K562 (cell line): ENCODE results near the gene TUBA8. TPM values are rescaled to one million over a fixed set of nuclear protein-coding genes. Genes with fewer than 3 reads are reported as not detected.

ENCODE experiments used
- ATAC-seq: fragments of 200-7000 bp; cut with Tn5 transposase; 3 replicates; pipeline ENCODE4 v1.9.1; 2020; ENCODE audit warnings: moderate library complexity
- BruUV-seq: library from RNA; stranded (reverse); fragments of 400-500 nt; replicated peaks from 2 replicates; lab custom pipeline; 2021; lab: Mats Ljungman, UMichigan
- CTCF ChIA-PET: fragments of 300-600 bp; formaldehyde crosslinking; extraction: SDS; loops from one replicate; lab custom pipeline; 2021; ENCODE audit warnings: low intra/inter-chr PET ratio; lab: Yijun Ruan, JAX
- POLR2A ChIA-PET: fragments of 300-600, 350-650 bp; sonication (Branson Sonifier 250); formaldehyde crosslinking; extraction: SDS; loops from one replicate; lab custom pipeline; 2021; ENCODE audit warnings: antibody characterized with exemption, inconsistent platforms; lab: Yijun Ruan, JAX
- DNase-seq, 4 experiments: peaks; one replicate each; pipeline versions ENCODE4 v3.0.0 to v3.0.0-alpha.2; 2011 to 2018; ENCODE audit warnings: low spot score in 3 of 4, mixed read lengths in 3 of 4; ENCODE audit errors: extremely low read depth in 1 of 4
- FAIRE-seq: peaks from 2 replicates; lab custom pipeline; 2011; peaks lifted over from hg19 to GRCh38; lab: Jason Lieb, UNC
- H2AFZ ChIP-seq: 2 replicates; pipeline ENCODE4 v1.6.0; 2011; ENCODE audit warnings: low read depth, low read length, control low read depth, inconsistent platforms
- H3K27ac ChIP-seq: fragments of 200-600 bp; 3 replicates; pipeline ENCODE4 v1.8.0; 2011; ENCODE audit warnings: low read depth, mild to moderate bottlenecking, control low read depth, inconsistent platforms, low read length, moderate library complexity, mixed read lengths; ENCODE audit errors: extremely low read depth
- H3K27me3 ChIP-seq, 2 experiments: fragments of 300-600 bp in 1 of 2; 2 replicates in 1 of 2; 3 replicates in 1 of 2; pipeline versions ENCODE4 v1.6.0 to v1.8.0; 2011; ENCODE audit warnings: inconsistent platforms in 2 of 2, low read length in 2 of 2, mild to moderate bottlenecking in 1 of 2, mixed read lengths in 1 of 2, moderate library complexity in 1 of 2; ENCODE audit not compliant: control insufficient read depth in 2 of 2, insufficient read depth in 2 of 2
- H3K36me3 ChIP-seq: fragments of 300-600 bp; 3 replicates; pipeline ENCODE4 v1.8.0; 2011; ENCODE audit warnings: mild to moderate bottlenecking, low read length, inconsistent platforms; ENCODE audit not compliant: control insufficient read depth, insufficient read depth
- H3K4me1 ChIP-seq, 2 experiments: fragments of 200-600 bp in 1 of 2; replicated peaks in 1 of 2; 2 replicates in 1 of 2; 3 replicates in 1 of 2; pipeline versions ENCODE4 v1.5.1 to v1.8.0; 2011; ENCODE audit warnings: inconsistent platforms in 2 of 2, low read length in 2 of 2, mild to moderate bottlenecking in 1 of 2, mixed read lengths in 1 of 2, moderate library complexity in 1 of 2; ENCODE audit not compliant: control insufficient read depth in 2 of 2, insufficient read depth in 2 of 2
- H3K4me2 ChIP-seq: 2 replicates; pipeline ENCODE4 v1.6.1; 2011; ENCODE audit warnings: low read length, control low read depth, inconsistent platforms, mixed read lengths; ENCODE audit not compliant: insufficient read depth
- H3K4me3 ChIP-seq: fragments of 200-600 bp; sonication (generic), shearing (Covaris generic); 2 replicates; pipeline ENCODE4 v1.5.1; 2016; ENCODE audit warnings: control low read depth, inconsistent platforms
- H3K79me2 ChIP-seq: fragments of 200-600 bp; 3 replicates; pipeline ENCODE4 v1.8.0; 2011; ENCODE audit warnings: low read length, inconsistent platforms; ENCODE audit not compliant: control insufficient read depth, insufficient read depth
- H3K9ac ChIP-seq, 2 experiments: 2 replicates each; pipeline versions ENCODE4 v1.6.0 to v1.6.1; 2011; ENCODE audit warnings: low read depth in 2 of 2, low read length in 2 of 2, control low read depth in 1 of 2, inconsistent platforms in 1 of 2, mild to moderate bottlenecking in 1 of 2, mixed read lengths in 1 of 2; ENCODE audit not compliant: insufficient read depth in 1 of 2
- H3K9me1 ChIP-seq: one replicate; pipeline ENCODE4 v1.6.0; 2011; ENCODE audit warnings: inconsistent platforms, mild to moderate bottlenecking, low read length, moderate library complexity; ENCODE audit not compliant: control insufficient read depth, insufficient read depth
- H3K9me3 ChIP-seq: replicated peaks from 2 replicates; pipeline ENCODE4 v1.5.1; 2011; ENCODE audit warnings: low read depth, low read length, inconsistent platforms; ENCODE audit not compliant: control insufficient read depth, insufficient read depth
- H4K20me1 ChIP-seq: replicated peaks from 2 replicates; pipeline ENCODE4 v1.6.1; 2011; ENCODE audit warnings: low read length, inconsistent platforms, mixed read lengths; ENCODE audit not compliant: control insufficient read depth, insufficient read depth
- KDM1A ChIP-seq, 2 experiments: fragments of 450-650 bp; IDR thresholded peaks; 2 replicates each; pipeline ENCODE4 v1.6.1; 2016; ENCODE audit warnings: mild to moderate bottlenecking in 2 of 2
- PHF8 ChIP-seq: fragments of 200-600 bp; sonication (generic); IDR thresholded peaks from 2 replicates; pipeline ENCODE4 v1.6.1; 2012; ENCODE audit warnings: mixed run types, mild to moderate bottlenecking, inconsistent platforms, low read length, moderate library complexity, borderline replicate concordance
- SMARCE1 ChIP-seq: fragments of 450-650 bp; IDR thresholded peaks from 2 replicates; pipeline ENCODE4 v1.7.1; 2016; ENCODE audit warnings: mild to moderate bottlenecking
- ZNF197 ChIP-seq: fragments of 200-800 bp; sonication (Bioruptor generic); IDR thresholded peaks from 2 replicates; pipeline ENCODE4 v1.6.1; 2016; ENCODE audit warnings: low read depth, missing genetic modification characterization, missing compliant biosample characterization
- ZNF316 ChIP-seq: fragments of 450-650 bp; IDR thresholded peaks from 2 replicates; pipeline ENCODE4 v1.6.1; 2016
- WGBS: fragments of 100-300 bp; shearing (Covaris generic); methylation state at CpG from one replicate; pipeline ENCODE4 v1.1.6; 2016; ENCODE audit warnings: low coverage, mixed read lengths; ENCODE audit not compliant: insufficient coverage; ENCODE audit errors: missing lambda C conversion rate; 5-methylcytosine and 5-hydroxymethylcytosine counted together
- in situ Hi-C: fragments of 300-500 bp; cut with MboI; formaldehyde crosslinking; loops from 4 replicates; pipeline ENCODE4 v1.15.0; 2018; ENCODE audit warnings: inconsistent platforms, mixed read lengths
- intact Hi-C: fragments of 100-400 bp; cut with micrococcal nuclease; formaldehyde crosslinking; loops from 2 replicates; pipeline ENCODE4 v1.14.2; 2022
- polyA plus RNA-seq, 8 experiments: library from polyadenylated mRNA; depleted of rRNA in 4 of 8; stranded (reverse) in 5 of 8; unstranded in 3 of 8; fragments of >200 nt; fragmentation: Nextera tagmentation in 2 of 8; fragmentation: Illumina TruSeq in 1 of 8; extraction: Ambion mirVana in 2 of 8; extraction: Trizol in 1 of 8; gene quantifications; 2 replicates each; pipeline versions ENCODE4 v1.2.1 to v1.2.3, GENCODE V29; 2011 to 2014; ENCODE audit warnings: inconsistent platforms in 1 of 8, missing spikeins in 1 of 8
- total RNA-seq, 7 experiments: library from RNA; depleted of rRNA in 6 of 7; stranded (reverse); fragments of >200 nt in 6 of 7; fragmentation: Illumina TruSeq in 2 of 7; extraction: Trizol in 2 of 7; gene quantifications; 2 replicates each; pipeline versions ENCODE4 v1.2.1 to v1.2.3, GENCODE V29; 2011 to 2021; ENCODE audit warnings: low replicate concordance in 1 of 7

Gene TUBA8
- total and polyA plus RNA-seq, 9 of the 15 experiments (the other 6 are each of a cell fraction or from before 2014, with no cell fraction given): 0.07 to 1.1 (median 0.65) TPM

GRCh38 chr22:18067548-18068341, 42.9 kb upstream of the TUBA8 start:
- peaks cover 4 to 5% of the 10 kb centered on the region in 2 experiments; a peak in 2 of 5 replicates for H3K4me1 ChIP-seq
- H4K20me1 ChIP-seq: peaks cover 10% of the 10 kb centered on the region; the same call in 1 of the 2 replicates
- WGBS: 0% methylated on average over 14 of the region's 14 CpGs
- no peak overlapping the region for H3K4me2 ChIP-seq
- no peaks in the 10 kb centered on the region for H3K36me3 ChIP-seq
- DNase-seq (no peak), FAIRE-seq (no peak), ATAC-seq (no peak)
- intact Hi-C loops (loop anchor here (10.0 kb wide), 1 partner anchor 293 kb away; the partner anchor contains the start of gene BID), in situ Hi-C loops (loop anchor here (5.0 kb wide), 1 partner anchor 325 kb away; no protein-coding TSS in a partner anchor)
- no peaks in the 10 kb centered on the region for H3K79me2 ChIP-seq
- POLR2A ChIA-PET: interaction anchor here (2.0 kb wide), 1 partner anchor 11 kb away, joined by 11 read pairs; no protein-coding TSS in a partner anchor
- no TSS peak for BruUV-seq
- no peak overlapping the region for H2AFZ ChIP-seq
- peaks cover 58 to 66% of the 10 kb centered on the region in 2 experiments for H3K27me3 ChIP-seq
- H3K9me3 ChIP-seq: no peaks in the 10 kb centered on the region
- H3K9me1 ChIP-seq: no peaks in the 10 kb centered on the region
- H3K27ac ChIP-seq: no peak overlapping the region
- TF ChIP-seq SMARCE1 (no peak), ZNF197 (CRISPR knock-in tag) (no peak), ZNF316 (0 out of 2 replicates have a peak, but pooled peaks have one; percentile 30), KDM1A (IDR thresholded peaks at IDR 0.05) (no peak), PHF8 (no peak)
- H3K9ac ChIP-seq: no peak overlapping the region
- no peak overlapping the region for H3K4me3 ChIP-seq
- CTCF ChIA-PET: no interaction called here
